GM12878 (cell line): ENCODE results near the gene RPL3.
"Not testable (repeated sequence)": the region's sequence is repeated elsewhere in the genome, so short reads cannot be mapped to it uniquely, and the experiment has no call there.

Experiments used
- CTCF ChIP-seq, 3 experiments: IDR thresholded peaks in 2 of 3; conservative IDR thresholded peaks in 1 of 3; 2 replicates each; pipeline ENCODE4 v1.5.1; 2011; ENCODE audit warnings: low read depth in 3 of 3, low read length in 3 of 3, mild to moderate bottlenecking in 3 of 3, control low read depth in 2 of 3, moderate library complexity in 2 of 3, inconsistent platforms in 1 of 3, mixed read lengths in 1 of 3; ENCODE audit not compliant: control insufficient read depth in 2 of 3, insufficient read depth in 1 of 3; ENCODE audit errors: extremely low read depth in 1 of 3
- FOXM1 ChIP-seq: IDR thresholded peaks from 2 replicates; pipeline ENCODE4 v1.6.1; 2012; ENCODE audit warnings: low read depth, mild to moderate bottlenecking, inconsistent platforms, low read length, moderate library complexity
- SIX5 ChIP-seq: IDR thresholded peaks from 2 replicates; pipeline ENCODE4 v1.6.1; 2011; ENCODE audit warnings: mild to moderate bottlenecking, low read depth, low read length, moderate library complexity; ENCODE audit not compliant: severe bottlenecking

- not testable (repeated sequence) for TF ChIP-seq CTCF (IDR thresholded peaks at IDR 0.05 in 2 of 3, conservative IDR thresholded peaks at IDR 0.05 in 1 of 3; ENCODE audit: control insufficient read depth in 2 of 3, extremely low read depth in 1 of 3, insufficient read depth in 1 of 3, low read depth in 3 of 3, low read length in 3 of 3); FOXM1; SIX5
Observed at GRCh38 chr22:39330553-39330952, 11.1 kb upstream of the RPL3 start.
